DMS53 (cell line): ENCODE results near the gene ARHGAP26.
"Not testable (repeated sequence)": the region's sequence is repeated elsewhere in the genome, so short reads cannot be mapped to it uniquely, and the experiment has no call there.

Source experiments
- DNase-seq: peaks from one replicate; lab custom pipeline; 2025; lab: John Stamatoyannopoulos, UW

ARHGAP26 gene

DNA sequence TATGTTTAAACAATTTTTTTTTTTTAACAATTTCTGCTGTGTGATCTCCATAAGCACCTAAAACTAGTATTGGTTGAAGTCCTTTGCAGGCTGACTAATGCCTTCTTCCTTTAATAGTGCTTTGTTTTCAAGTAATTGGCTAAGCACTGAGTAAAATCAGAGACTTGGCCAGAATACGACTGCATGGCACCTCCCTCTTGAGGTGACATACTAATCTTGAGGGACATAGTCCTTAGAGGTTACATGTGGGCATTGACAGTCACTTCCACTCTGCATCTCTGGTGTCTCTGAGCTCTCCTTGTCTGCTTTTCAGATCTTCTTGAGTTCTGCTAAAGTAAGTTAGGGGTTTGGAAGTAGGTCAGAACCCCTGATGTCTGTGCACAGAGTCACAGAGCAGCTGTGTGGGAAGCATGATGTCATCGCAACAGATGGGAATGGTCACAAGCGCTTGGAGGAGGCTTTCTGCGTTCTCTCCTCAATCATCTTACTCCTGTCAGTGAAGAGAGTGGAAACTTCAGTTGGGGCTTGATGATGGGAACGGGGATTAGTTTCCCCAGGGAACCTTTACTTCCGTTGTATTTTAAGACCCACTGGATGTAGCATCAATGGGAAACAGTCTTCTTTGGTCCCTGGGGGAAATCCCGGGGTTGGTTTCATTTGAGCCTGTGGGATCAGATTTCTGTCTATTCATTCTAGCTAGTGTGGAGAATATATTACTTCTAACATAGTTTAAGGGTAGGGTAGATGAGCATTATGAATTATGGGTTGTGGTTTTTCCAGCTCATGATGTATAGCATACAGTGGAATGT is 136.9 kb downstream of the ARHGAP26 start:
- no peak for DNase-seq

DNA sequence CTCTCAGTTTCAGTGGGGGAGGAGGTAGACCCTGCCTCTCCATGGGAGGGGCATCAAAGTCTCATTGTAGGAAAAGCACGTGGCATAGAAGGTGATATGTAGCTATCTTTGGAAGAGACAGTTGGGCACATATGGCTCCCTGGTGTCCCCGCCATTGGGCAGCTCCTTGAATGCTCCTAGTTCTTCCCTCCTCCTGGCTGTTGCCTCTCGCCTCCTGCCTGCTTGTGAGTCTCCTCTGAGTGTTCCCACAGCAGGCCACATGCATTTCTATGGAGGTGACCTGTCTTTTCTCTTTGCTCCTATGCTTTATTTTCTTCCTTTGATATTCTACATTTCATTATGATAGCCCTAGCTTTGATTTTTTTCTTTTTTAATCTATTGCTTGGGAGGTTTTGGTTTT is 138.5 kb downstream of the ARHGAP26 start:
- no peak for DNase-seq

DNA sequence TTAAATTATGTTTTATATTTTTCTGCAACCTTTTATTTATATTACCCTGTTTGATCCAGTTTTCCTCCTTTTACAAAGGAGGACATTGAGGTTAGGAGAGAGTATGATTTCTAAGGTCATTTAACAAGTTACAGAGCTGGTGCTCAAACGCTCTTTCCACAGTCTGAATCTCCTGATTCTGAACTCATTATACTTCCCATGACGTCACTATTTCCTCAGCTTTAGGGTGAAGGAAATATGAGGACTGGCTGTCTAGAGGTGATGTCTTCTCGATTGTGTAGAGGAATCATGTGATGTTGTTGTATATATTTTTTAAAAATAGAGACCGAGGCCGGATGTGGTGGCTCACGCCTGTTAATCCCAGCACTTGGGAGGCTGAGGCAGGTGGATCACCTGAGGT is 140.0 kb downstream of the ARHGAP26 start:
- DNase-seq: no peak

DNA sequence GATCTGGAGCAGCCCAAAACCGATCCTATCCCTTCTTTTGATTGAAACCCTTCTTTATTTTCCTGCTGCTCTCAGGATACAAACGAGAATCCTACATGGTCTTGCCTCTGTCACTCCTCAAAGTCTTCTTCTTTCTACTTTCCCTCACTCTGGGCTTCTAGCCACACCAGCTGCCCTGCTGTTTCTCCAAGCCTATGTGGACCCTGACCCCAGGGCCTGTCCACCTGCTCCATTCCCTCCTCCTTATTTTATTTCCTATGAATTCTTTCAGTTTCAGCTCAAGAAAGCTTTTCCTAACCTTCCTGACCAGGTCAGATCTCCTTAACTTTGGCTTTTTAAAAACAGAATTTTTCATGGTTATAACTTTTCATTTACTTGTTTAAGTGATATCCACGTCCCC is 141.0 kb downstream of the ARHGAP26 start:
- no peak for DNase-seq

DNA sequence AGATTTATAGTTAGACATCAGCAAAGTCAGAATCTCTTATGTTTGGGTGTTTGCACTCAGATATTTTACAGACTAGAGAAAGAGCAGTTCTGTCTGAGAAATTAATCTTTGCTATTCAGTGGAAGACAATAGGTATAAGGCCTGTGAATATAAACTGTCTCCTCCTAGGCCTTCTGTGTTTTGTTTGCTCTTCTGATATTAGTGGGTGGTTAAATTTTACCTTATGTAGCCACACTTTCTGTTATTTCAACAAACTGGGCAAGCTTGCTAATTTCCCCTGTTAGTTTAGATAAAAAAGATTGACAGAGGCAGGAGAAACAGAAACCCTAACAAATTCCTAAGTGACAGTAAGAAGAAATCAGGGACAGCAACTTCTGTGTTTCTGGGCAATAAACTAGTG is 141.6 kb downstream of the ARHGAP26 start:
- DNase-seq: no peak

DNA sequence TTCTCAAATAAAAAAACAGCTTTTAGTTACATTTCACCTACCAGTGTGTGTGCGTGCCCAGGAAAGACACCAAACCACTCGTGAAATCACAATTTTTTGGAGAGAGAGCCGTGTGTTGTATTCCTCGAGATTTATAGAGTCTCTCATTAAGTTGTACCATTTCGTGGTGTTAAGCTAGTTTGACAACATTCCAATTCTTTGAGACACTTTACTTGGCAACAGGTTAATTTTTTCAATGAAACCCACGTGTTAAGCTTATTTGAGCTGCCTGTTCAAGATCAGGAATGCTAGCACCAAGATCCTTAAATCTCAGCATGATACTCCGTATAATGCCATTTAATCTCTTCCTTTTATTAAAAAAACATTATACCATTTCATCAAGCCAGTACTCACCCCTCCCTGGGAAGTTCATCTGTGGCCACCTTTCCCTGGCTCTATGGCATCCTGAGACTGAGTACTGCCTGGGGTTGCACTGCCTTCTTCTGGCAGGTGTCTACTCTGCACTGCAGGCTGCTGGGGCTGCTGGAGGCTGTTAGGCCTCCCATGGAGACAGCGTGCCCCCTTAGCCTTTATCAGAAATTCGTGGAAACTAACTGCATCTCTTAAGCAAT is 143.7 kb downstream of the ARHGAP26 start:
- DNase-seq: no peak

DNA sequence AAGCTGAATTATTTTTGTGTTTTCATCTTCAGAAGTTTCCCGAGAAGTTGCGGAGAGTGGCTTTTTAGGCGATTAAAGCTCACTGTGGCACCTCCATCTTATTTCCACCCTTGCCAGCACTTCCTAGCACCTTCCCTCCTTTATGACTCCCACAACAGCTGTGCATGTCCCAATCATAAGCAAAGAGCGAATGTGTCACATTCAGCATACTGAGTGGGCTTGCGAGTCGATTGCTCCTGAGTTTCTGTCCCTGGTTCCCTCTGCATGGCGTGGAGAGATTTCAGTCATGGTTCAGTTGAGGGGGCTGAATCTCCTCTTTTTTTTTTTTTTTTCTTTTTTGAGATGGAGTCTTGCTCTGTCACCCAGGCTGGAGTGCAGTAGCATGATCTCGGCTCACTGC is 144.9 kb downstream of the ARHGAP26 start:
- DNase-seq: no peak

DNA sequence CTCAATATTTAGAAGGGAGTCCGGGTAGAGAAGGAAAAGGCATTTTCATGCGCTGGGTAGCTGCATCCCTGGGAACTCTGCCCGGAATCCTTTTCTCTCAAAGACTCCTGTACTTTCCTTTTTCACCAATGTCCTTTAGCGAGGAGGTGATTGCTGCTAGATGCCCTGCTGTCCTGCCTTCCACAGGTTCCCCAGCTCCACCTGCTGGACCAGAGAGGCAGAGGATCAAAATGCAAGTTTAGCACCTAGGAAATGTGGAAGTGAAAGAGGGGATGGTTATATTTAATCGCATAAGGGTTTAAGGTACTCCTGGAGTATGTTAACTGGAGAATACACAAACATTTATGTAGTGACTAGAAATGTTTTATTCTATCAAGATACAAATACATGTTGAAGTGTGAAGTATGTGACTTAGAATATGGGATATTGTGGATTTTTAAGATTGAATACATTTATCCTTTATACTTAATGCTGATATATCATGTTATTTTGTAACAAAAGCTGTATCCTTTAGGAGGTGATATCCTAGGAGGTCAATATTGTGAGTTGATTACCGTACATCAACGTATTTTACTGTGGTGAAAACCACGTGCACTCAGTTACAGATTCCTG is 145.7 kb downstream of the ARHGAP26 start:
- peak; percentile 84 for DNase-seq

DNA sequence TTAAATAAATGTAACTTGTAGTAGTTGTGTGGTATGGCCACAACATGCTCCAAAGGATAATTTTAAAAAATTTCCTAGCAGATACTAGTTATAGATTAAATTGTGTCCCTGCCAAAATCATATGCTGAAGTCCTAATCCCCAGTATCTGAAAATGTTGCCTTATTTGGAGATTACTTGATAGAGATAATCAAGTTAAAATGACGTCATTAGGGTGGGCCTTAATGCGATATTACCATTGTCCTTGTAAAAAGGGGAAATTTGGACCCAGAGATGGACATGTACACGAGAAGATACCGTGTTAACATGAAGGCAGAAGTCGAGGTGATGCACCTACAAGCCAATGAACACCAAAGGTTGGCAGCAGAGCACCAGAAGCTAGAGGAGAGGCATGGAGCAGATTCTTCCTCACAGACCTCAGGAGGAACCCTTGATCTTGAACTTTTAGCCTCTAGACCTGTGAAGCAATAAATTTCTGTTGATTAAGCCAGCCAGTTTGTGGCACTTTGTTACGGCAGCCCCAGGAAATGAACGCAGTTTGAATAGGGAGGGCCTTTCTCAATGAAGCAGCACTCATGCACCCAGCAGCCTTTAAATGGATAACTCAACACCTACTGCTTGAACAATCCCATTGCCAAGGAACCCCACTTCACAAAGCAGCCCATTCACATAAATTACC is 148.9 kb downstream of the ARHGAP26 start:
- DNase-seq: no peak

DNA sequence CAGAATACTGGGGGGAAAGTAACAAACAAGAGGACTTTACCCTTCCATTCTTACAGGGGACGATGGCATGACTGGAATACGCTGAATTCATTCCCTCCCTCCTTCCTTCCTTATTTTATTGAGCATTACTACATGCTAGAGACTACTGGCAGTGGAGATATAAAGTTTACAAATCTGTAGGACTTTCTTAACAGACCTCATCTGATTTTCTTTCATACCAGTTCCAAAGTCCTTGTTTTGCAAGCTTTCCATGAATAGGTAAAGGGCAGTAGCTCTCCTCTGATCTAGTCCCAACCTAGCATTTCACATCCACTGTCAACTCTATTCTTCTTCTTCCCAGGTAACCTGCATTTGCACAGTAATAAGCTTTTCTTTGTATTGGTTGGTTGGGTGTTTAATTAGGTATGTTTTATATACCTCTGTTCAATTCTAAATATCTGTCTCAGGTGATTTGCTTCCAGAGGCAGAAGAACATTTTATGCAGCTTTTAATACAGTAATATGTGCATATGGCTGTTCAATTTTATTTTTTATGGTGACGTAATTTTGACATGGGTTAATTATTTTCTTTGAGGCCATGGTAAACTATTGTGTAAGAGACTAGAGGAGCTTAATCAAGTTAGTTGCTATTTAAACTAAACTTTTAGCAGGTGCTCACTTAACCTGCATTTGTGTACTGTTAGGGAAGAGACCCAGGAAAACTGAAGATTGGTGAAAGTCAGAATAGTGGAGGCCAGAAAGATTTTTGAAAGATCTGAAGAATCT is 150.9 kb downstream of the ARHGAP26 start:
- DNase-seq: no peak

DNA sequence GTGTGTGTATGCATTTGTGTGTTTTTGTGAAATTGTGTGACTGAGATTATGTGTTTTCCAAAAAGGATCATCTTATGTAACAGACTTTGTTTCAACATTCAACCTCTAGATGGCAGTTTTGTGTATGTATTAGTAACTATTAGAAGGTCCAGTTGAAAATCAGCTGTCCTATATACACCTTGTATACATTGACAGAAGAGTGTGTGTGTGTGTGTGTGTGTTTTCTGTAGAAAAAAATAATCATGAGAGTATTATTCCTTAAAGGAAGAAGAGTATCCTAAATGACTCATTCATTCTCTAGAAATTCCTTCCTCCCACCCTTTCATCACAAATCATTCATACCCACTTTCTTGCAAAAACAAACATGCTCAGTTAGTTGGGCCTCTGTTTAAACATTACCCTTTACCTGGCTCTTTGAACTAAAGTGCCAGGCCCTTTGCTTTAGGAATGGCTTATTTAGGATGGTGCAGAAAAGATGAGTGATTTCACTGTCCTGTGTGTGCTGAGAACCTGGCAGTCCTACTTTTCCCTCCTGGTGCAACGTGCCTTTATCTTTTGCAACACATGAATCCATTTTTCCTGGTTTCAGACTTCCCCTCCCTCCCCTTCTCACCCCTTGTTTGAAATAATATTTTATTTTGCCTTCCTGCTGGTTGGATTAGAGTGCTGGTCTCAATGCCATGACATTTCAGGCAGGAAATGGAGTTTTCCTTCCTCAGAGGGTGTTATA is 152.2 kb downstream of the ARHGAP26 start:
- peak; percentile 88 for DNase-seq

DNA sequence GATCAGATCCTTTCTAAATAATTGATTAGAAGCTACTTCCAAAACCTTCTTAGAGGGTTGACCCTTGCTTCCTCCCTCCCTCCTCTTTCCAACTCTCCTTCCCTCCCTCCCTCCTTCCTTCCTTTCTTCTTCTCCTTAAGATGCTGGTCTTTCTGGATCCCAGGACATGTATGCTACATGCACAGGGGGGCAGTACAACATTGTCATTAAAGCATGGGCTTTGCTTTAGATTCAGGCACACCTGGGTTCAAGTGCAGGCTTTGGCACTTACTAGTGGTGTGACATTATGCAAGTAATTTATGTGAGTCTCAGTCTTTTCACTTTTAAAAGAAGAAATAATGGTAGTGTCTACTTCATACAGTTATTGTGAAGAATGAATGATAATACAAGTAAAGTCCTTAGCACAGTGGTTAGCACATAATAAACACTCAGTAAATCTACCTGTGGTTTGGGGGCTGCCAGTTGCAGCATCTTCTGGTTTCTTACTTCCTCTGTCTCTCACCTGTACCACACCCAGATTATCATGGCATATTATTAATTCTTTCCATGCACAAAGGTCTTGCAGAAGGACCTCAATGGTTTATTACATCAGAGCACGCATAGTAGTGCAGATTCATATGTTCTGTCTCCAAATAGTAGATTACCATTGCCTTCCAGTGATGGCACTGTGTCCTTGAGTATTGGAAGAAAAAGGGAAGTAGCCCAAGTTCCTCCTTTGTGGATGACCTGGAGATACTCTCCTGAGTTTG is 154.1 kb downstream of the ARHGAP26 start:
- no peak for DNase-seq

DNA sequence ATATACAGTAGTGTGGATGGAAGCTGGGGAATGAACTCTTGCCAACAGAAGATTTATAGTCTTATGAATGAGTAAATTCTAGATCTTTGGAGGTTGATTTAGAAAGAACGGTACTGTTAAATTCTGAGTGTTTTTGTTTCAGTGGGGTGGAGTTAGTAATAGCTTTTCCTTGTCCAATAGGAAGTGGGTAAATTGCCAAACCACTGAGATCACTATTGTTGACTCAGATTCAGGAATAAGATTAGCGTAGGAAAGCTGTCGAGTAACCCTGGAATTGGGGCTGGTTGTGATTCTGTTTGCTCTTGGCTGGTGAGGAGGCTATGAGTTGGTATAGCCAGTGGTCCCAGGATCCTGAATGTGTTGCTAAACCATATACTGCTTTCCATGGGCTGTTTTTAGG is 155.6 kb downstream of the ARHGAP26 start:
- DNase-seq: no peak

DNA sequence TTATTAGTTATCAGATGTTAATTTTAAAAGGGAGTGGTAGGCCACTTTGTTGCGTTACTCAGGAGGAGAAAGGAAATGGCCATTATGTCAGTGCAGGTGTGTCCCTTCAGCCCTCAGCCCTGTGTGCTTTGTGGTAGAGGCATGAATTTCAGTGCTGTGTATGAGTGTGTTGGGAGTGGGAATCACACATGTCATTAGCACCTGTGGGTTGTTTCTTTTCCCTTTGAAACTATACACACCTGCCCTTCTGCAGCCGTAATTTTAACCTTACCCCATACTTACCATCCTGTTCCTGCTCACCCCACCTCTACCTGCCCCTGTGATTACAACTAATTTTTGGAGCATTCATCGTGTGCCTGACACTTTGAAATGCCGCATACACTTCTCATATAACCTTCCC is 156.4 kb downstream of the ARHGAP26 start:
- no peak for DNase-seq

DNA sequence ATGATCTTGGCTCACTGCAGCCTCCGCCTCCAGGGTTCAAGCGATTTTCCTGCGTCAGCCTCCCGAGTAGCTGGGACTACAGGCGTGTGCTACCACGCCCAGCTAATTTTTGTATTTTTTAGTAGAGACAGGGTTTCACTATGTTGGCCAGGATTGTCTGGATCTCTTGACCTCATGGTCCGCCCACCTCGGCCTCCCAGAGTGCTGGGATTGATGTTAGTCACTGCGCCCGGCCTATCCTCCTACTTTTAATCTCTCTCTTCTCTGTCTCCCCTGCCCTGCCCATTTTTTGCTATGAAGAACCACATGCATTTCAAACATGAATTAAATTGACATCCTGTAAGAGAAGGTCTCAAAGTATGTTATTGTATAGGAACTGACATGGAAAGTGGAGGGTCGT is 158.8 kb downstream of the ARHGAP26 start:
- not testable (repeated sequence) for DNase-seq

DNA sequence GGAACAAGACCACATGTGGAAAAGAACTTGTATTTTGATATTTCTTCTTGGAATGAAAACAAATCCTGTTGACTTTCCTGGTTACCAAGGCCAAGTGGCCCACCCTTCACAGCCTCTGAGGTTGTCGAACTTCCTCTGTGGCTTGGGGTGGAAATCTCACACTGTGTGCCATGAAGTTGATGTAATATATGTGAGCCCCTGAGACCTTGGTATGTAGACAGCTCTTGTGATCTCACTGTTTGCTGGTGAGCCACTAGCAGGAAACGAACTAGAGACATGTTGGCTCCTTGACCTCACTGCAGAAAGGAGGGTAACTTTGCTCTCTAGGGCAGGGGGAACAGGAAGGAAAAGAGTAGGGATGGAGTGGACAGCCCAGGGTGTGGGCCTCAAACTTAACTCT is 159.4 kb downstream of the ARHGAP26 start:
- no peak for DNase-seq

DNA sequence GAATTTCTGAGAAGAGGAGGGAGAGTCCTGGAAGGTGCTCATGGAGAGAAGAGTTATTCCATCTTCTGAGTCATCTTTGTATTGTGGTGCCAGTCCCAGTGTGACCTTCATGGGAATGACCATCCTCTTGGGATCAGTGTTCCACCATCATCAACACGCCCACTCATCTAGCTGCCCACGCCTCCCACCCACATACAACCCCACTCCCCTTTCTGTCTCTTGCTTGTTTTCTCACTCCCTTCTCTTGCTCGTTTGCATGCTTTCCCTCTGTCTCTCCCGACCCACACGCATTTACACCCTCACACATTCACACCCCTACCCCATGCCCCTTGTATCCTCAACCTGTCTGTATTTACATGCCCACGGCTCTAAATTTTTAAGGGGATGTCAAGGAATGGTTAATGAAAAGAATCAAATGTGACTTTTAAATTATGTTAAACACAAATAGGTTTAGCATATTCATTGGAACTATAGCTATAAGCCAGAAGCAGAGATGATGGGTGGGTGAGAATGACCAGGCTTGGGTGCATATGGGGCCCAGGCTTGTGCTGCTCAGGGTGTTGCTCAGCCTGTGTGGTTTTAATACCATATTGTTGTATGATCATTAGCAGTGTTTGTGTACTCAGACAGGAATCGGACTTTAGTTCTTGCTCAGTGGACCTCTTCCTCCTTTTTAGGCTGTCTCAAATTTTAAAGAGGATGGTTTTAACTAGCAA is 160.4 kb downstream of the ARHGAP26 start:
- DNase-seq: no peak

DNA sequence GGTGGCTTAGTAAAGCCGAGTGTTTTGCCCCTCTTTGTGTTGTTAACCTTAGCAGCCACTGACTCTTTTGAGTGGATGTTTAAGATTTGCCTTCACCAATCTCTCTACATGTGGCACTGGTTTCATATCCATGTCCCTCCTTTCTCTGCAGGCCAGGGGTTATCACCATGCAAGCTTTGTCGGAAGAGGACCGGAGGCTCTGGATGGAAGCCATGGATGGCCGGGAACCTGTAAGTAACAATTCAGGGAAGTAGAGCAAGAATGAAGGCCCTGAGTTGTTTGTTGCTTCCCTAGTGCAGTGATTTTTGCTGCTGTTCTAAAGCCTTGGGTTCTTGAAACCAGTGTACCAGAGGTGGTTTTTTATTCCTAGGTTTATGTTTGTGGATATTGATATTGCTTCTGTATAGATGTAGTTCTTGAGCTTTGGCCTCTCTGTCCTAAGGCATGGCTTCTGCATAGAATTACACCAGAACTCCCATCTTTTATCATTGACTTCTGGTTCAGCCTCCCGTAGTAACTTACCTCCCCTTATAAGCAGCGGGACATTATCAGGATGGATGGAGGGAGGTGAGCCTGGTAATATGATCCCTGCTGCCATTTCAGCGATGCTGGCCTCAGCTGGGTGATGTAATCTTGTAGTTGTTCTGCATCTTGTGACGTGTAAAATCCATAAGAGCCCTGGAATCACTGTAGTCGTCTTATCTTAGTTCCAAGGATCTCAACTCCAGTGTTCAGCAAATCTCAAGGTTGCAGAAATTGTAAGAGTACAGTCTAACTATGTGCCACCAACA is 161.9 kb downstream of the ARHGAP26 start:
- DNase-seq: no peak
